ENCODE results near the gene ADAMTS16.

The ADAMTS16 gene

Small RNAs within 50 kb of the gene (small RNA-seq; reads per million reads assigned to genes)
- gene RN7SKP73, result 0 to 0.13 reads per million in 2 experiments
